ENCODE measurements around the gene SYCE3.

The SYCE3 gene

GRCh38 chr22:50517495-50518260 lies 45.0 kb downstream of the SYCE3 start:
- DNase-seq: no peak

- DNase-seq: no peak
These were observed 45.8 kb downstream of the SYCE3 start for GRCh38 chr22:50516891-50517290.

- DNase-seq: no peak
These were observed 46.7 kb downstream of the SYCE3 start for GRCh38 chr22:50516068-50516467.

GRCh38 chr22:50513175-50513574 lies 49.5 kb downstream of the SYCE3 start:
- DNase-seq: no peak

GRCh38 chr22:50508897-50509296 lies 53.8 kb downstream of the SYCE3 start:
- no peak for DNase-seq

- peak; percentile 97 for DNase-seq
These were observed 54.5 kb downstream of the SYCE3 start, which contains the start of gene NCAPH2 for GRCh38 chr22:50507991-50508884. Gene NCAPH2 (plus strand): TSS chr22:50508224. CDS start chr22:50508338, 114 bp downstream.

- DNase-seq: peak; percentile 93
These were observed 55.2 kb downstream of the SYCE3 start, which contains the start of gene LMF2 for GRCh38 chr22:50507421-50507990. Gene LMF2 (minus strand): TSS chr22:50507702. CDS start chr22:50507675, 27 bp downstream.

GRCh38 chr22:50506611-50507420 lies 55.9 kb downstream of the SYCE3 start:
- DNase-seq: no peak

GRCh38 chr22:50505776-50506610 lies 56.7 kb downstream of the SYCE3 start:
- DNase-seq: no peak

- no peak for DNase-seq
These were observed 57.4 kb downstream of the SYCE3 start for GRCh38 chr22:50505276-50505775.

- no peak for DNase-seq
These were observed 58.1 kb downstream of the SYCE3 start for GRCh38 chr22:50504369-50505211.

GRCh38 chr22:50503475-50504145 lies 59.1 kb downstream of the SYCE3 start:
- no peak for DNase-seq

GRCh38 chr22:50502628-50503474 lies 59.9 kb downstream of the SYCE3 start:
- no peak for DNase-seq

- no peak for DNase-seq
These were observed 60.6 kb downstream of the SYCE3 start for GRCh38 chr22:50502096-50502495.
